GM18498 (cell line): ENCODE results near the gene ZAP70.
"Not testable (repeated sequence)": the region's sequence is repeated elsewhere in the genome, so short reads cannot be mapped to it uniquely, and the experiment has no call there.

Source experiments
- ATAC-seq: cut with Tn5 transposase; IDR thresholded peaks from one replicate; pipeline ENCODE4 v1.9.1; 2021; ENCODE audit warnings: mild to moderate bottlenecking, moderate library complexity; ENCODE audit not compliant: unreplicated experiment

ZAP70 gene

DNA sequence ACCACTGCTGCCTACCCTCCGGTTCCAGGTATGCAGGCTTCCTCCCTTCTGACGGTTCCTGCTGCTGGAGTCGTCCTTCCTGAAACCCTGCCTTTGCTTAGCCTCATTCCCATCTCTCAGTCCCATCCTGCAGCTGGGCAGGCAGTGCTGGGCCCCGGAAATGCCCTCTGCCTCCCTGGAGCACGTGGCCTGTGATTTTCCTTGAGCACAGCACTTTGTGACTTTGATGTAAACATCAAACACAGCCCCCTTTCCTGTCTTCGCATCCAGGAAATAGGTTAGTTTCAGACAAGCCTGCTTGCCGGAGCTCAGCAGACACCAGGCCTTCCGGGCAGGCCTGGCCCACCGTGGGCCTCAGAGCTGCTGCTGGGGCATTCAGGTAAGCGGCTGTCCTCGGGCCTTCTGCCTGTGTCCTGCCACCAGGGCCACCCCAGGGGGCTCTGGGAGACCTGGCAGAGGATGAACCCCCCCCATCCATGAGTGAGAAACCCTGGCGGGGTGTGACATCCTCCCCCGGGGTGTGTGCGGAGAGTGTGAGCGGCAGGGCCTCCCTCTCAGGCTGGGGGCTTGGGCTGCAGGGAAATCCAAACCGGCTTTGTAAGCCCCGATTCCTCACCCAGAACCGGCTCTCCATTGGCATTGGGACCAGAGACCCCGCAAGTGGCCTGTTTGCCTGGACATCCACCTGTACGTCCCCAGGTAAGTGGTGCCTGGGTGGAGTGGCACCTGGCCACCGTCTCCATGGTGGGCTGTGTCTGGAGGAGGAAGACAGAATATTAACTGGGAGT lies at the start of gene ZAP70:
Gene ZAP70, plus strand, starts transcription at position 281 of the 788 bp plus-strand sequence. CDS start 10,461 bp downstream, outside the sequence.
- no peak for ATAC-seq

GRCh38 chr2:97663626-97663961 lies 49.8 kb upstream of the ZAP70 start:
- no peak for ATAC-seq

GRCh38 chr2:97663962-97664635 lies 49.3 kb upstream of the ZAP70 start, which contains the start of gene ACTR1B:
ACTR1B (minus strand) TSS chr2:97664044; CDS start chr2:97663890, 154 bp downstream.
- peak; percentile 87 for ATAC-seq

GRCh38 chr2:97664636-97664970 lies 48.8 kb upstream of the ZAP70 start:
- no peak for ATAC-seq

- no peak for ATAC-seq
These were observed 43.9 kb upstream of the ZAP70 start, which contains the start of gene C2orf92 for GRCh38 chr2:97669448-97669847. C2orf92 (plus strand) TSS chr2:97669713; CDS start chr2:97669789, 76 bp downstream.

DNA sequence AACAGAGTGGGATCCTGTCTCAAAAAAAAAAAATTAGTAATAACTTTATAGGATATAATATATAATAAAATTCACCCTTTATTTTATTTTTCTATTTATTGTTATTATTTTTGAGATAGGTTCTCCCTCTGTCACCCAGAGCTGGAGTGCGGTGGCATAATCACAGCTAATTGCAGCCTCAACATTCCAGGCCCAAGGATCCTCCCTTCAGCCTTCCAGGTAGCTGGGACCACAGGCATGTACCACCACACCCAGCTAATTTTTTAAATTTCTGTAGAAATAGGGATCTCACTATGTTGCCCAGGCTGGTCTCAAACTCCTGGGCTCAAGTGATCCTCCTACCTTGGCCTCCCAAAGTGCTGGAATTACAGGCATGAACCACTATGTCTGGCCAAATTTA lies 42.9 kb upstream of the ZAP70 start:
- no peak for ATAC-seq

DNA sequence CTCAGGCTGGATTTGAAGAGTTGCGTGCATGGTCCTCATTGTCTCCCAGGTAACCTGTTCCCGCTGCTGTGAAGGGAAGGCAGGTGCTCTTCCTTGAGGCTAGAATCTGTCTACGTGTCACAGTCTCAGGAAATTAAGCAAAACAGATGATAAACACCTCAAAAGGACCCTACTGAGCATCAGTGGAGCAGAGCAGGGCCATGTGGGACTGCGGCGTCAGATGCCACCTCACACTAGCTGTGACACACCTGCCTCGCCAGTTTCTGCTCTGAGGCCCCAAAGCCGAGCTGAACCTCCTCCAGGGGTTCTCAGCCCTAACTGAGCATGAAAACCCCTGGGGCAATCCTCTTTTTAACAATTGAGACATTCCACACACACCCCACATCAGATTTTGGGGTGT lies 41.9 kb upstream of the ZAP70 start:
- ATAC-seq: no peak

- ATAC-seq: not testable (repeated sequence)
These were observed 40.7 kb upstream of the ZAP70 start for GRCh38 chr2:97672606-97673140.

DNA sequence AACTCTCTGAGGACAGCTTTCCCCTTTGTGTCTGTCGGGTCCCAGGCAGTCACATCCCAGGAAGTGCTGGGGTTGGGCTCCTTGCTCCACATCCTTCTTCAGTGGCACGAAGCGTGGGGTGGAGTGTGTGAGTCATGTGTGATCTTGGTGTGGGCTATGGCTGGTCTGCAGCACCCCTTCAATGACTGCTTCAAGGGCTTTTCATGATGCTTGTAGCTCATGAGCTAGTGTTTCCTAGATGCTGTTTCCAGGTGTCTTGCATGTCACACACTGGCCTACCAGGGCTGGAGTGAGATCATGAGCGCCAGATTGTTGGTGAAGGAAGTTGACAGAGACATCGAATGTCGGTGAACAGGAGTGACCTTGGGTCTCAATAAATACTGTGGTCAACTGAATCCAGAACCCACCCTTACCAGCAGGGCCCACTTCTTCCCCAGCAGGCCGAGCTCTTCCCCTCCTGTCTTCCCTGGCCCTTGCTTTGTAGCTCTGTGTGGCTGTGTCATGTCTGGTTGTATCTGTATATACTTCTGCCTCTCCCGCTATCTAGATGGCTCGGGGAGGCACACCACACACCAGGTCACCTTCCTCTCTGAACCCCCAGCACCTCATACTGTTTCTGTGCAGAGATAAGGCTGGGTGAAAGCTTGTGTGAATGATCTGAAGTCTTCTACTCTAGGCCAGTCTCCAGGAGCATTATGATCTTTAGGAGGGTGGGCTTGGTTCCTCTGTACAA lies 40.0 kb upstream of the ZAP70 start:
- no peak for ATAC-seq

DNA sequence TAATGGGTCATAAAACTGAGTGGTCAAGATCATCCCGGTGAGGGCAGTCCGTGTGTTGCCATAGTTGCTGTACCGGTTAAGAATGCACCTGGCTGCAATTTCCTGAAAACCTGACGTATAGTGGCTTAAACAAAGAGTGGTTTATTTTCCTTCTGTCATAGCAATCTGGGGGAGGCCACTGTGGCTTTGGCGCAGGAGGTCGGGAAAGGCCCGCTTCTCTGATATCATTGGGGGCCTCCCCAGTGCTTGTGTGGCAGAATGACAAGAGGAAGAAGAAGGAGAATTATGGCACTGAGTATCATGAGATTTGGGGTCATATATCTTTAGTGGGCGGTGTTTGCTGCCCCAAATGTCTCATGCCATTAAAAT lies 39.5 kb upstream of the ZAP70 start:
- ATAC-seq: no peak

DNA sequence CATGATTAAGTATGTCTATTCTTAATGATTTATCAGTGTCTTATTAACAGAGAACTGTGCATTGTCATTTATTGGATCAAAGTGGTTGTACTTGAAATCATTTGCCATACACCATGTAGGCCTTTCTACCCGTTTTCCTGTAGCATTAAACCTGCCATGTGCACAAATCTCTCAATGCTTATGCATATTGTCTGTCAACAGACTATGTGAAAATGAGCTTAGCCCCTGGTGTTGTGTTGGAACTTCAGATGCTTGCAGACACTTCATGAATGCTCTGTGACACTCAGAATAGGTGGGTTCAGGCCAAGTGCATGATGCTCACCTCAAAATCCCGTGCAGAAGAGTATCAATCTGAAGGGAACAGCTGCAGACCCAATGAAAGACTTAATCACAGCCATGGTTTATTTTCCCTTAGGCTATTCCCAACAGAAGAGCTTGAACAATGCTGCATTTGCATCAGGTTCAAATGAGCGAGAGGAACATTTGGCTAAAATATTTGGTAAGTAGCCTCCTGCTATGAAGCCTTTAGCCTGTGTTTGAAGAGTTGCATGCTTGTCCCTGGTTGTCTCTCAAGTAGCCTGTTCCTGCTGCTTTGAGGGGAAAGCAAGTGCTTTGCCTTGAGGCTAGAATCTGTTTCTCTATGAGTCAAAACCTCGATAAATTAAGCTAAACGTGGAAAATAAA lies 37.8 kb upstream of the ZAP70 start:
- no peak for ATAC-seq

DNA sequence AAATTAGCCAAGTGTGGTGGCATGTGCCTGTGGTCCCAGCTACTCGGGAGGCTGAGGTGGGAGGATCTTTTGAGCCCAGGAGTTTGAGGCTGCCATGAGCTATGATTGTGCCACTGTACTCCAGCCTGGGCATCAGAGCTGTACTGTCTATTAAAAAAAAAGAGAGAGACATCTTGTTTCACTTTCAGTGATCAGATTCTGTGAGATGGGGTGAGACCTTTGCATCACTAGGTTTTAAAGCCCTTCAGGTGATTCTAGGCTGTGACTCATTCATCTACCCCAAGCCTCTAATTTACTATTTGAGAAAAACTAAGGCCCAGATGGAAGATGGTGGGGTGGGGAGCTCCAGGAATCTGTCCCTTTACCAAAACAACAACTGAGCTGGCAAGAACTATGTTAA lies 36.8 kb upstream of the ZAP70 start:
- ATAC-seq: no peak

DNA sequence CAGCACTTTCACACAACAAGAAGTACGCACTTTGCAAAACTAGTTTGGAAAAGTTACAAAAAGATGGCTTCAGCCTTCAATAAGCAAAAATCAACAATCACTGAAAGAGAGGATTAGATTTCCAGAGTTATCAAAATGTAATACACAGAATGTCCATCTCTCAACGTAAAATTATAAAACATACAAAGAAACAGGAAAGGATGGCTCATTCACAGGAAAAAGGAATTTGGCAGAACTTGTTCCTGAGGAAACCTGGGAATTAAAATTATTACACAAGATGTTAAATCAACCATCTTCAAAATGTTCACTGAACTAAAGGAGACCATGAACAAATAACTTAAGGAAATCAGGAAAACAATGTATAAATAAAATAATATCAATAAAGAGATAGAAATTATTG lies 35.9 kb upstream of the ZAP70 start:
- ATAC-seq: no peak

GRCh38 chr2:97678298-97678697 lies 35.1 kb upstream of the ZAP70 start:
- ATAC-seq: no peak

DNA sequence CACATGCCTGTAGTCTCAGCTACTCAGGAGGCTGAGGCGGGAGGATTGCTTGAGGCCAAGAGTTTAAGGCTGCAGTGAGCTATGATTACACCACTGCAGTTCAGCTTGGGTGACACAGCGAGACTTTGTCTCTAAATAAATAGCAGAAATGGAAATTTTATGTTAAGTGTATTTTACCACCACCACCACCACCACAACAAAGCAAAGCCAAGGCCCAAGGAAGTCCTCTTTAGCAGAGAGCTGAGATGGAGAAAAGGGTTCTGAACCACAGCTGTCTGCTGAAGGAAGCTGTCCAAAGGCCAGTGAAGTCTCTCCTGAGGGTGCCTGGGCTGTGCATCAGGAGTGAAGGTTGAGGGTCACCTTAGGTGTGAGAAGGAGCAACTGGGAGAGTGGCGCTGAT lies 26.1 kb upstream of the ZAP70 start:
- not testable (repeated sequence) for ATAC-seq

GRCh38 chr2:97688062-97688827 lies 25.1 kb upstream of the ZAP70 start:
- ATAC-seq: no peak

- no peak for ATAC-seq
These were observed 22.2 kb upstream of the ZAP70 start for GRCh38 chr2:97691166-97691565.

DNA sequence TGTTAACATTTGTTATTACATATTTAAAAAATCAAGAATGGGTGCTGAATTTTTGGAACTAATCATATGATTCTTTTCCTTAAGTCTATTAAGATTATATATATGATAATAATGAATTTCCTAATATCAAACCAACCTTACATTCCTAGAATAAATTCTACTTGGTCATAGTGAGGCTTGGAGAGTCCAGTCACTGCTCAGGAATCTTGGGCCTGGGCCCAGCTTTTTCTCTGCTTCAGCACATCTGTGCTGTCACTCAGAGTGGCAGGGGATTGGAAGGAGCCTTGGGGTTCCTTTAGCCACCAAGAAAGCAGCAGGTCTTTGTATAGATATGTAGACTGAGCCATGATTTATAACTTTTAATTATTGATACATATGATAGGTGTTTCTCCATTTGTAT lies 19.9 kb upstream of the ZAP70 start:
- ATAC-seq: no peak

GRCh38 chr2:97695744-97696143 lies 17.6 kb upstream of the ZAP70 start:
- ATAC-seq: no peak
